HG02981 (cell line): ENCODE measurements around the gene IFNAR2.
A peak's percentile ranks its signal among the peaks of the same experiment; 100 is the strongest.

ENCODE experiments used
- ATAC-seq: cut with Tn5 transposase; IDR thresholded peaks from one replicate; pipeline ENCODE4 v1.9.1; 2021; ENCODE audit warnings: mild to moderate bottlenecking, moderate library complexity; ENCODE audit not compliant: unreplicated experiment

IFNAR2 gene

DNA sequence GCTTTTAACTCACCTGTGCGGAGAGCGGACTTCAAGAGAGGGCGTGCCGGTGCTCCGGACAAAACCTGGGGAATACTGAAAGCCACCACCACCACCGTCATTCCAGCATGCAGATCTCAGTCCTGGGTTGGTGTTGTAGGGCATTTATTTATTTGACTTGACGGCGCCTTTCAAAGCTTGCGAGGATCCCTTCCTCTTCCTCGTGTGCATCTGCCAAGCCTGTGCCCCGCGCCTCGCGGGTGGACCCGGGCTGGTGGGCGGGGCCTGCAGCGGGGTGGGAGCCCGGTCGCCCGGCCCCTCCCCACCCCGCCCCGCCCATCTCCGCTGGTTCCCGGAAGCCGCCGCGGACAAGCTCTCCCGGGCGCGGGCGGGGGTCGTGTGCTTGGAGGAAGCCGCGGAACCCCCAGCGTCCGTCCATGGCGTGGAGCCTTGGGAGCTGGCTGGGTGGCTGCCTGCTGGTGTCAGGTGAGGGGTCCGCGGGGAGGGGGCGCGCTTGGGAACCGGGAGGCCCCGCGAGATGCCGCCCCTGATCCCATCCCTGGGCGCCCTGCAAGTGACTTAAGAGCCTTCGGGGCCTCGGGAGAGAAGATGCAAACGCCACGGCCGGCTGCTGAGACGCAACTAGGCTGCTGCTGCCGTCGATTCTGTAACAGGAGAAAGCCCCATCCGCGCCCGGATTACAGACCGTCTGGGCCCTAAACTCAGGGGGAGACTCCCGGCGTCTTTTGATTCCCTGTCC lies 36.5 kb downstream of the IFNAR2 start, which contains the start of gene IL10RB:
TSS of gene IL10RB (plus strand) at position 318 of the 739 bp plus-strand sequence. CDS start at position 417, 99 bp downstream.
- peak; percentile 35 for ATAC-seq

GRCh38 chr21:33266789-33267135 lies 37.0 kb downstream of the IFNAR2 start:
- ATAC-seq: no peak

GRCh38 chr21:33267250-33267649 lies 37.5 kb downstream of the IFNAR2 start:
- no peak for ATAC-seq

DNA sequence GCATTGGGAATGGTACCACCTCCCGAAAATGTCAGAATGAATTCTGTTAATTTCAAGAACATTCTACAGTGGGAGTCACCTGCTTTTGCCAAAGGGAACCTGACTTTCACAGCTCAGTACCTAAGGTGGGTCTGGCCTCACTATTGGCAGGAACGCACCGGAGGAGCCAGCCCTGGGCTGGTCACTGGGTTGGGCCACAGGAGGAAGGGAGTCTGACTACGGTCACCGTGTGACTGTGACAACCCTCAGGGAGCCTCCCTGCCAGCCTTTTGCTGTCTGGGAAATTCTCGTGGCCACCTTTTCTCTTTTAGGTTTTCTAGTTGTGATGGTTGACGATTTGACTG lies 38.6 kb downstream of the IFNAR2 start:
- ATAC-seq: peak; percentile 9

GRCh38 chr21:33268737-33269441 lies 39.2 kb downstream of the IFNAR2 start:
- ATAC-seq: peak; percentile 69

DNA sequence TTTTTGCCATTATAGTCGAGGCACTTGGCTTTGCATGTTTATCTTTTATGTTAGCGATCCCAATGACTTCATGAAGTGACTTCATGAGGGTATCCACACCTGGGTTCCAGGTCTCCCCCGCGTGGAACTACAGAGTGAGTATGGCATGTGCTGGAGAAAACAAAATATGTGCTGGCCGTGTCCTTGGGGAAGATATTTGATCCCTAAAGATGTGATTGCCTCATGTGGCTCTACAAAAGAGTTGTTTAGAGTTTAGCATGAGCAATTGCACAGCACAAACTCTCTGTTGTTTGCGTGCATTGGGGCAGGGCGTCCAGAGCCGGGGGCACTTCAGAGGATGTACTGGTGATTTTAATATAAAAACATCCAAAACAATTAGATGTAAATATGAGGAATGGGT lies 41.2 kb downstream of the IFNAR2 start:
- no peak for ATAC-seq

GRCh38 chr21:33273044-33273443 lies 43.3 kb downstream of the IFNAR2 start:
- no peak for ATAC-seq

GRCh38 chr21:33278721-33279120 lies 49.0 kb downstream of the IFNAR2 start:
- ATAC-seq: no peak

GRCh38 chr21:33279330-33279820 lies 49.6 kb downstream of the IFNAR2 start:
- ATAC-seq: no peak
